ENCODE results near the gene SALL2. TPM values are rescaled to one million over a fixed set of nuclear protein-coding genes. Genes with fewer than 3 reads are reported as not detected.

SALL2 gene
- total and polyA plus RNA-seq, 2 of the 8 experiments (the other 6 are each of a cell fraction or from before 2014, with no cell fraction given): 310 to 360 TPM

Other genes starting within 250 kb of the SALL2 start
- gene RPGRIP1, start 246.3 kb downstream of the SALL2 start, total RNA-seq (2021; fragmentation: NEBNext Ultra II Directional; extraction: Animal tissue kit (Norgen Biotek cat#: 25700)): 0.63 and 0.65 TPM in 2 replicates
- 0.35 and 0.36 TPM in 2 replicates for gene RPGRIP1, start 246.3 kb downstream of the SALL2 start, polyA plus RNA-seq (2011; rRNA removed)
- gene SUPT16H, start 142.3 kb downstream of the SALL2 start, total RNA-seq (2021; fragmentation: NEBNext Ultra II Directional; extraction: Animal tissue kit (Norgen Biotek cat#: 25700)): 201 and 209 TPM in 2 replicates
- 93.1 and 138 TPM in 2 replicates for gene SUPT16H, start 142.3 kb downstream of the SALL2 start, polyA plus RNA-seq (2011; rRNA removed)
- 140 TPM in 2 replicates for gene CHD8, start 70.2 kb downstream of the SALL2 start, total RNA-seq (2021; fragmentation: NEBNext Ultra II Directional; extraction: Animal tissue kit (Norgen Biotek cat#: 25700))
- 88.3 and 90.8 TPM in 2 replicates for gene CHD8, start 70.2 kb downstream of the SALL2 start, polyA plus RNA-seq (2011; rRNA removed)
- 26.1 and 27.6 TPM in 2 replicates for gene RAB2B, start 49.4 kb downstream of the SALL2 start, total RNA-seq (2021; fragmentation: NEBNext Ultra II Directional; extraction: Animal tissue kit (Norgen Biotek cat#: 25700))
- gene RAB2B, start 49.4 kb downstream of the SALL2 start, polyA plus RNA-seq (2011; rRNA removed): 13.6 and 23.4 TPM in 2 replicates
- gene TOX4, start 49.2 kb downstream of the SALL2 start, total RNA-seq (2021; fragmentation: NEBNext Ultra II Directional; extraction: Animal tissue kit (Norgen Biotek cat#: 25700)): 49.5 and 58.3 TPM in 2 replicates
- 50.5 and 51.5 TPM in 2 replicates for gene TOX4, start 49.2 kb downstream of the SALL2 start, polyA plus RNA-seq (2011; rRNA removed)
- 98.6 and 103 TPM in 2 replicates for gene METTL3, start 15.0 kb downstream of the SALL2 start, total RNA-seq (2021; fragmentation: NEBNext Ultra II Directional; extraction: Animal tissue kit (Norgen Biotek cat#: 25700))
- 144 and 152 TPM in 2 replicates for gene METTL3, start 15.0 kb downstream of the SALL2 start, polyA plus RNA-seq (2011; rRNA removed)
- gene OR10G3, start 53.7 kb upstream of the SALL2 start, total RNA-seq (2021; fragmentation: NEBNext Ultra II Directional; extraction: Animal tissue kit (Norgen Biotek cat#: 25700)): not detected in 2 replicates
- gene OR10G3, start 53.7 kb upstream of the SALL2 start, polyA plus RNA-seq (2011; rRNA removed): not detected in 2 replicates
- not detected in 2 replicates for gene OR10G2, start 108.6 kb upstream of the SALL2 start, total RNA-seq (2021; fragmentation: NEBNext Ultra II Directional; extraction: Animal tissue kit (Norgen Biotek cat#: 25700))
- gene OR10G2, start 108.6 kb upstream of the SALL2 start, polyA plus RNA-seq (2011; rRNA removed): not detected in 2 replicates
- not detected in 2 replicates for gene OR4E2, start 127.5 kb upstream of the SALL2 start, total RNA-seq (2021; fragmentation: NEBNext Ultra II Directional; extraction: Animal tissue kit (Norgen Biotek cat#: 25700))
- not detected in 2 replicates for gene OR4E2, start 127.5 kb upstream of the SALL2 start, polyA plus RNA-seq (2011; rRNA removed)
- not detected in 2 replicates for gene OR4E1, start 147.5 kb upstream of the SALL2 start, total RNA-seq (2021; fragmentation: NEBNext Ultra II Directional; extraction: Animal tissue kit (Norgen Biotek cat#: 25700))
- not detected in 2 replicates for gene OR4E1, start 147.5 kb upstream of the SALL2 start, polyA plus RNA-seq (2011; rRNA removed)